DMS53 treated with DMSO at 0.1 percent for 48 hours (cell line): ENCODE measurements around the gene CLDN15.
"Not testable (repeated sequence)": the region's sequence is repeated elsewhere in the genome, so short reads cannot be mapped to it uniquely, and the experiment has no call there.

Source experiments
- DNase-seq: peaks from one replicate; lab custom pipeline; 2025; ENCODE audit not compliant: unreplicated experiment; lab: John Stamatoyannopoulos, UW

The CLDN15 gene

DNA sequence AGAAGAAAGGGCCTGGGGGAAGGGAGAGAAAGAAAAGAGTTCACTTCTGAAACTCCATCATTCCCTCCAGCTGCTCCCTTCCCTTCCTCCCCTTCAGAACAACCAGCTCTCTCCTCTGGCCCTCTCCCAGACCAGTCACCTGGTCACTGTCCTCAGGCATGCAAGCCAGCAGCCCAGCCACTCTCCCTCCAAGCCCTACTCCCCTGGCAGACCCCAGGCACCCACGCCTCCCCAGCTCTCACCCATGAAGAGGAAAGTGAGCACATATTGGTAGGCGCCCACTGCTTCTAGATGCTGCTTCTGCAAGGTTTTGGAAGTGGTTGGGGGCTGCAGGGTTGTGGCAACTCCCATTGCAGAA lies 37.1 kb downstream of the CLDN15 start:
- DNase-seq, result no peak

DNA sequence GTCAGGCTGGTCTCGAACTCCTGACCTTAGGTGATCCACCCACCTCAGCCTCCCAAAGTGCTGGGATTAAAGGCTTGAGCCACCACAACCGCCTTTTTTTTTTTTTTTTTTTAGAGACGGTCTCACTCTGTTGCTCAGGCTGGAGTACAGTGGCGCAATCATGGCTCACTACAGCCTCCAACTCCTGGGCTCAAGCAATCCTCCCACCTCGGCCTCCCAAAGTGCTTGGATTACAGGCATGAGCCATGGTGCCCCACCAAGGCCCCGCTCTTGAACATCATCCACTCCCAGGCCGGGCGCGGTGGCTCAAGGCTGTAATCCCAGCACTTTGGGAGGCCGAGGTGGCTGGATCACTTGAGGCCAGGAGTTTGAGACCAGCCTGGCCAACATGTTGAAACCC lies 38.1 kb downstream of the CLDN15 start:
- DNase-seq, result not testable (repeated sequence)

DNA sequence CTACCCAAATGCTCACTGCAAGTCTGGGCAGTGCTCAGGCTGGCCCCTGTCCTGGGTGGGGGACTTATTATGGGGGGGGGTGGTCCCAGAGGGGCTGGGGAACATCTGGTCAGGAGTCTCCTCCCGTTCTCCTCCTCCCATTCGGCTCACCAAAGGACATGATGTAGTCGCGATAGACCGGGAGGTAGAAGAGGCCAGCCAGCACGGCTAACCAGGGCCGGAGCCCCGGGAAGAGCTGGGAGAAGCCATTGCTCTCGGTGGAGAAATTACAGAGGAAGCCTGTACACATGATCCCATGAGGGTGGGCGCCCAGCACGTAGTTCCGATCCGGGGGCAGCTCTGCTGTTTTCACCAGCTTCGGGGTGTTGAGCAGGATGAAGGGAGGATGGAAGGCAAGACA lies 39.1 kb downstream of the CLDN15 start:
- no peak for DNase-seq

DNA sequence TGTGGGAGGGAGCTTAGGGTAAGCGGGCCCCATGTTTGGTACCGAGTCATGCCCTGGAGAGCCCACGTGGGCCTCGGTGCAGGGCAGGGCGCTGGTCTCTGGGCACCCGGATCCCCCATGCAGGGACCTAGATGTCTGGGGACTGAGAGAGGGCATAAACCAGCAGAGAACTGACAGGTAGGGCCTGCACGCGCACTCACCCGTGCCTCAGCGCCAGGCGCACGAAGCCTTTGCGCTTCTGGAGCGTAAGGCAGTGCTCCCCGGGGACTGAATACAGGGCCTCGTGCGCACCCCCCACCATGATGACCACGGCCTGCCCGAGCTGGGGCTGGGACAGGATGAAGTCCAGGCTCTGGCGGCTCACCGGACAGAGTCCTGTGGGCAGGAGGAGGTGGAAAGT lies 39.6 kb downstream of the CLDN15 start:
- DNase-seq, result no peak

DNA sequence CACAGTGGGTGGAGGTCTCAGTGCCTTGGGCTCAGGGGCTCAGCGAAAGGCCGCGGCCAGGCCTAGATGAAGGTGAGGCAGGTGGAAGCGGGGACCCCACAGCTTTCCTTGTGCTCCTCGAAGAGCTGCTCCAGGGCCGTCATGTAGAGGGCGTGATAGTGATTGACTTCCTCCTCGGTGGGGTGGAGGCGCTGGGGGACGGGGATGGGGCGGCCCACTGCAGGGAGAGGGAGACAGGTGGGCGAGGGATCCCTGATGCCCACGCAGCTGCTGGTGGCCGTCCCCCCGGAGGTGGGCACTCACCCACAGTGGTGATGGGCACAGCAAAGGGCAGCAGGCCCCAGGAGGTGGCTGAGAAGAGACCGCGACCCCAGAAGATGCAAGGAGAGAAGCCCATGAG lies 41.7 kb downstream of the CLDN15 start:
- no peak for DNase-seq

DNA sequence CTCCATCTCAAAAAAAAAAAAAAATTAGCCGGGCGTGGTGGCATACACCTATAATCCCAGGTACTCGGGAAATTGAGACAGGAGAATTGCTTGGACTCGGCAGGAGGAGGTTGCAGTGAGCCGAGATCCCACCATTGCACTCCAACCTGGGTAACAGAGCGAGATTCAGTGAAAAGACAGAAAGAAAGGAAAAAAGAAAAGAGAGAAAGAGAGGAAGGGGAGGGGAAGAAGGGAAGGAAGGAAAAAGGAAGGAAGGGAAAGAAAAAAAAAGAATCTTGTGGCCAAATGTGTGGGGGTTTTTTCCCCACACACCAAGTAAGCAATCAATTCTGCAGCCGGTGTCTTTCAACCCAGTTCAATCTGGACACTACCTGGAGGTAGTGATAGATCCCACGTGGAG lies 48.5 kb downstream of the CLDN15 start:
- no peak for DNase-seq

DNA sequence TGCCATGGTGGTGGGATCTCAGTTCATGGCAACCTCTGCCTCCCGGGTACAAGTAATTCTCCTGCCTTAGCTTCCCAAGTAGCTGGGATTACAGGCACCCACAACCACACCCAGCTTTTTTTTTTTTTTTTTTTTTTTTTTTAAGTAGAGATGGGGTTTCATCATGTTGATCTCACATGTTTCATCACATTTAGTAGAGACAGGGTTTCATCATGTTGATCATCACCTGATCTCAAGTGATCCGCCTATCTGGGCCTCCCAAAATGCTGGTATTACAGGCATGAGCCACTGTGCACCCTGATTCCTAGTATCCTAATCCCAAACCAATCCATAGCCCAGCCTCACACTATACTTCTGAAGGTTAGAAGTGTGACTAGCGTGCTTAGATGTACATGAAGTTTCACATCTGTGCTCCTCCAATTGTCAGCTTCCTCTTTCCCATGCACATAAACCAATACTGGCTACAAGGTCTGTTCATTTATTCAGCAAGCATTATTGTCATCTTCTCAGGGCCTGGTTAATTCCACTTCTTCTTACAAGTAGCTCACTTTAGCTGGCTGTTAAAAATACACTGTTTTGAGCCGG lies 50.7 kb downstream of the CLDN15 start:
- DNase-seq, result no peak

DNA sequence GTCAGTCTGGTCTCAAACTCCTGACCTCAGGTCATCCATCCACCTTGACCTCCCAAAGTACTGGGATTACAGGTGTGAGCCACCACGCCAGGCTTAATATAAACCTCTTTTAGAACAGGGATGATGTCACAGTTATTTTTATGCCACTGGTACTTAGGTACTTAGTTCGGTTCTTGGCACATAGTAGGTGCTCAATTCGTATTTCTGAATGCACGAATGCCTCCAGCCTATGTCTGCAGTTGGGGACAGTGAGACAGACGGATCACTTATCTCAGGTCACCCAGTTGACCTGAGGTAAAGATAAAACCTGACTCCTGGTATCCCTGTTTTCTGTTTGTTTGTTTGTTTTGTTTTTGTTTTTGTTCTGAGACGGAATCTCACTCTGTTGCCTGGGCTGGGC lies 51.4 kb downstream of the CLDN15 start:
- no peak for DNase-seq

DNA sequence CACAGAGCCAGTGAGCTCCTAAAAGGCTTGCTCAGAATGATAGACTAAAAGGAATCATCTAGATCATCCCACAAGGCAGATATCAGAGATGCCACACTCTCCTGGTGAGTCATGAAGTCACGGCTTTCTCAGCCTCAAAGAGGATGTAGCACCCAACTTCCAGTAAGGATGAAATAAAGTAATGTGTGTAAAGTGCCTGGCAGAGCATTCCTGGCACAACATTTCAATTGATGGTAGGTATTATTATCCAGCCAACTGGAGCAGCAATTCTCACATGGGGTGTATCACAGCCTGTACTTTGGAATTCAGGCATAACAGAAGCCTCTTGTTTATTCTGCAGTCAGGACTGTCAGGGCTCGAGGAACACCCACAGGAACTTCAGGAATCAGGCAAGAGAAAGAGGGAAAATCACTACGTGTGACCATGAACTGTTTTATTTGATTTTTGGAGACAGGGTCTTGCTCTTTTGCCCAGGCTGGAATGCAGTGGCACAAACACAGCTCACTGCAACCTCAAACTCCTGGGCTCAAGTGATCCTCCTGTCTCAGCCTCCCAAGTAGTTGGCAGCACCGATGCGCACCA lies 52.3 kb downstream of the CLDN15 start:
- DNase-seq, result no peak
